Testis (tissue), 3 donors: ENCODE data around the gene RPS6KA3. TPM values are rescaled to one million over a fixed set of nuclear protein-coding genes. Genes with fewer than 3 reads are reported as not detected.

Experiments
- DNase-seq: peaks from one replicate; pipeline ENCODE4 v3.0.0-alpha.2; 2019
- H3K27ac ChIP-seq, 2 donors: fragments of 200-600 bp; sonication (generic); one replicate each; pipeline ENCODE4 v1.5.1; 2019
- H3K27me3 ChIP-seq: fragments of 200-600 bp; sonication (generic); one replicate; pipeline ENCODE4 v1.5.1; 2019
- H3K36me3 ChIP-seq: fragments of 200-600 bp; sonication (generic); one replicate; pipeline ENCODE4 v1.5.1; 2017; ENCODE audit warnings: low read depth; ENCODE audit errors: missing control alignments
- H3K4me1 ChIP-seq: fragments of 200-600 bp; sonication (generic); one replicate; pipeline ENCODE4 v1.5.1; 2019
- H3K4me3 ChIP-seq, 2 donors: fragments of 200-600 bp; sonication (generic); one replicate each; pipeline ENCODE4 v1.5.1; 2017 to 2019
- H3K9me3 ChIP-seq: fragments of 200-600 bp; sonication (generic); one replicate; pipeline ENCODE4 v1.5.1; 2017
- CTCF ChIP-seq, 3 experiments: fragments of 450-650 bp in 2 of 3; fragments of 200-600 bp in 1 of 3; sonication (generic) in 1 of 3; IDR thresholded peaks; one replicate each; pipeline ENCODE4 v1.5.1; 2016 to 2019; ENCODE audit warnings: antibody characterized with exemption in 3 of 3, mild to moderate bottlenecking in 2 of 3, moderate library complexity in 1 of 3
- POLR2A ChIP-seq: fragments of 450-650 bp; IDR thresholded peaks from one replicate; pipeline ENCODE4 v1.6.1; 2017; ENCODE audit warnings: antibody characterized with exemption, mild to moderate bottlenecking, moderate library complexity
- WGBS, 2 donors: methylation state at CpG; one replicate each; pipeline ENCODE4 v1.1.5; 2018; 5-methylcytosine and 5-hydroxymethylcytosine counted together
- intact Hi-C: fragments of 100-400 bp; cut with DNase I; formaldehyde crosslinking; loops from one replicate; pipeline ENCODE4 v1.15.1; 2023; ENCODE audit warnings: low total_unique reads
- polyA plus RNA-seq: library from polyadenylated mRNA; stranded (reverse); fragments of 350-450 nt; fragmentation: Illumina TruSeq; extraction: RNeasy Lipid Tissue Mini Kit (QIAGEN cat#74804); gene quantifications from one replicate; pipeline ENCODE4 v1.2.3, GENCODE V29; 2014; ENCODE audit warnings: low read depth, low replicate concordance; ENCODE audit not compliant: insufficient read depth
- total RNA-seq, 2 donors: library from RNA; depleted of rRNA; stranded (reverse); fragments of >200 nt; gene quantifications; one replicate each; pipeline ENCODE4 v1.2.3, GENCODE V29; 2016

RPS6KA3 gene
- total and polyA plus RNA-seq, 3 donors from 2014 or later, result 8.5 to 12.6 (median 12.5) TPM

- H3K27me3 ChIP-seq, result no peaks in the 10 kb centered on the region
- intact Hi-C loops, result no loop called here
- H3K4me3 ChIP-seq, result no peak overlapping the region
- no peaks in the 10 kb centered on the region for H3K36me3 ChIP-seq
- TF ChIP-seq POLR2A, result no peak
- no peak for TF ChIP-seq CTCF (IDR thresholded peaks at IDR 0.05)
- H3K27ac ChIP-seq, result no peak overlapping the region
- no peaks in the 10 kb centered on the region for H3K9me3 ChIP-seq
- 66 to 90% methylated on average over 3 to 4 of the region's 4 CpGs for WGBS, 2 donors
- H3K4me1 ChIP-seq, result no peaks in the 10 kb centered on the region
- no peak for DNase-seq
Observed at GRCh38 chrX:20205927-20206708, 60.6 kb downstream of the RPS6KA3 start.

GRCh38 chrX:20204351-20204750 is 62.4 kb downstream of the RPS6KA3 start:
- no peaks in the 10 kb centered on the region for H3K27me3 ChIP-seq
- no peak overlapping the region for H3K27ac ChIP-seq
- no peaks in the 10 kb centered on the region for H3K9me3 ChIP-seq
- H3K4me1 ChIP-seq, result no peaks in the 10 kb centered on the region
- intact Hi-C loops, result no loop called here
- WGBS, 2 donors, result 90 to 91% methylated on average over 4 to 6 of the region's 6 CpGs
- no peaks in the 10 kb centered on the region for H3K36me3 ChIP-seq
- TF ChIP-seq CTCF (IDR thresholded peaks at IDR 0.05) (no peak), POLR2A (no peak)
- no peak for DNase-seq
- H3K4me3 ChIP-seq, result no peak overlapping the region

GRCh38 chrX:20197641-20198210 is 69.0 kb downstream of the RPS6KA3 start:
- intact Hi-C loops, result no loop called here

GRCh38 chrX:20189171-20189570 is 77.5 kb downstream of the RPS6KA3 start:
- H3K36me3 ChIP-seq, result no peaks in the 10 kb centered on the region
- no peak for DNase-seq
- H3K27ac ChIP-seq, result no peak overlapping the region
- H3K4me3 ChIP-seq, result no peak overlapping the region
- intact Hi-C loops, result no loop called here
- no peaks in the 10 kb centered on the region for H3K9me3 ChIP-seq
- H3K27me3 ChIP-seq, result no peaks in the 10 kb centered on the region
- TF ChIP-seq POLR2A (no peak), CTCF (IDR thresholded peaks at IDR 0.05) (no peak)
- H3K4me1 ChIP-seq, result no peaks in the 10 kb centered on the region

More at GRCh38 chrX:20197641-20198210, 69.0 kb downstream of the RPS6KA3 start:
- Histone ChIP-seq H3K4me1 (no peaks in the 10 kb centered on the region), H3K9me3 (no peaks in the 10 kb centered on the region), H3K4me3 (no peak overlapping the region), H3K36me3 (no peaks in the 10 kb centered on the region), H3K27ac (no peak overlapping the region), H3K27me3 (no peaks in the 10 kb centered on the region)
- TF ChIP-seq POLR2A, result no peak
- no peak for TF ChIP-seq CTCF (IDR thresholded peaks at IDR 0.05)
- no peak for DNase-seq
- 93 to 94% methylated on average over 2 of the region's 2 CpGs for WGBS, 2 donors
